GM12878 (cell line): ENCODE measurements around the gene ENAH. TPM values are rescaled to one million over a fixed set of nuclear protein-coding genes. Genes with fewer than 3 reads are reported as not detected.

Experiments
- ATAC-seq: fragments of 200-7000 bp; cut with Tn5 transposase; 3 replicates; pipeline ENCODE4 v1.9.1; 2020; ENCODE audit warnings: mild to moderate bottlenecking, moderate library complexity
- BruUV-seq: library from RNA; stranded (reverse); fragments of 400-500 nt; replicated peaks from 2 replicates; lab custom pipeline; 2021; lab: Mats Ljungman, UMichigan
- CTCF ChIA-PET: fragments of 300-600 bp; sonication (Branson Sonifier 250); formaldehyde crosslinking; extraction: SDS; loops from one replicate; lab custom pipeline; 2021; ENCODE audit warnings: inconsistent platforms; lab: Yijun Ruan, JAX
- POLR2A ChIA-PET: fragments of 350-600 bp; formaldehyde crosslinking; extraction: SDS; loops from one replicate; lab custom pipeline; 2021; ENCODE audit warnings: inconsistent platforms; lab: Charles Lee
- RAD21 ChIA-PET: fragments of 300-600 bp; sonication (Branson Sonifier 250); formaldehyde crosslinking; loops from one replicate; lab custom pipeline; 2023; ENCODE audit warnings: antibody characterized with exemption; ENCODE audit not compliant: unreplicated experiment; lab: Charles Lee
- SMC1A ChIA-PET: fragments of 300-600 bp; sonication (Branson Sonifier 250); formaldehyde crosslinking; loops from one replicate; lab custom pipeline; 2023; ENCODE audit not compliant: unreplicated experiment, uncharacterized antibody; lab: Charles Lee
- DNase-seq: peaks from one replicate; pipeline ENCODE4 v3.0.0-alpha.2; 2011; ENCODE audit warnings: low read depth, low spot score
- FAIRE-seq: peaks from 3 replicates; lab custom pipeline; 2011; peaks lifted over from hg19 to GRCh38; lab: Jason Lieb, UNC
- H2AFZ ChIP-seq: 2 replicates; pipeline ENCODE4 v1.6.0; 2011; ENCODE audit warnings: low read depth, low read length, control low read depth; ENCODE audit not compliant: control insufficient read depth
- H3K27ac ChIP-seq: 2 replicates; pipeline ENCODE4 v1.5.1; 2011; ENCODE audit warnings: control low read depth; ENCODE audit not compliant: control insufficient read depth, insufficient read depth
- H3K27me3 ChIP-seq, 2 experiments: replicated peaks in 1 of 2; 2 replicates each; pipeline versions ENCODE4 v1.6.0 to v1.6.1; 2011; ENCODE audit warnings: low read length in 1 of 2; ENCODE audit not compliant: control insufficient read depth in 2 of 2, insufficient read depth in 2 of 2
- H3K36me3 ChIP-seq, 2 experiments: 2 replicates each; pipeline ENCODE4 v1.5.1; 2011; ENCODE audit warnings: low read length in 1 of 2; ENCODE audit not compliant: control insufficient read depth in 2 of 2, insufficient read depth in 2 of 2
- H3K4me1 ChIP-seq: 2 replicates; pipeline ENCODE4 v1.6.1; 2011; ENCODE audit warnings: mild to moderate bottlenecking, low read length, moderate library complexity, mixed read lengths; ENCODE audit not compliant: control insufficient read depth, insufficient read depth
- H3K4me2 ChIP-seq: 2 replicates; pipeline ENCODE4 v1.6.0; 2011; ENCODE audit warnings: control low read depth; ENCODE audit not compliant: control insufficient read depth, insufficient read depth
- H3K4me3 ChIP-seq: fragments of 200-600 bp; sonication (generic); 2 replicates; pipeline ENCODE4 v1.5.1; 2016
- H3K79me2 ChIP-seq: 2 replicates; pipeline ENCODE4 v1.6.0; 2011; ENCODE audit warnings: low read length; ENCODE audit not compliant: control insufficient read depth, insufficient read depth
- H3K9ac ChIP-seq: 2 replicates; pipeline ENCODE4 v1.8.0; 2011; ENCODE audit warnings: low read length, control low read depth, mixed read lengths; ENCODE audit not compliant: control insufficient read depth, insufficient read depth
- H3K9me3 ChIP-seq: replicated peaks from 3 replicates; pipeline ENCODE4 v1.5.1; 2011; ENCODE audit warnings: mild to moderate bottlenecking, low read length; ENCODE audit not compliant: control insufficient read depth, insufficient read depth
- H4K20me1 ChIP-seq: 2 replicates; pipeline ENCODE4 v1.6.0; 2011; ENCODE audit not compliant: control insufficient read depth, insufficient read depth
- CREB1 ChIP-seq: IDR thresholded peaks from 2 replicates; pipeline ENCODE4 v1.6.1; 2012; ENCODE audit warnings: low read depth, mild to moderate bottlenecking, inconsistent platforms
- E4F1 ChIP-seq: fragments of 450-650 bp; IDR thresholded peaks from 2 replicates; pipeline ENCODE4 v1.6.1; 2018; ENCODE audit warnings: borderline replicate concordance, mild to moderate bottlenecking; ENCODE audit not compliant: partially characterized antibody
- EED ChIP-seq: sonication (generic); IDR thresholded peaks from 2 replicates; pipeline ENCODE4 v1.6.1; 2016; ENCODE audit warnings: antibody characterized with exemption, low read depth
- FOS ChIP-seq: IDR thresholded peaks from 3 replicates; pipeline ENCODE4 v1.6.1; 2011; ENCODE audit warnings: borderline replicate concordance; ENCODE audit not compliant: insufficient read length; ENCODE audit errors: extremely low read depth
- HDAC6 ChIP-seq: fragments of 200-600 bp; sonication (generic); IDR thresholded peaks from one replicate; pipeline ENCODE4 v1.8.0; 2017; ENCODE audit warnings: antibody characterized with exemption; ENCODE audit not compliant: unreplicated experiment
- IRF4 ChIP-seq: IDR thresholded peaks from 2 replicates; pipeline ENCODE4 v1.6.1; 2011; ENCODE audit warnings: low read depth, low read length
- JUNB ChIP-seq: IDR thresholded peaks from 2 replicates; pipeline ENCODE4 v1.6.1; 2016; ENCODE audit warnings: antibody characterized with exemption, mild to moderate bottlenecking
- KDM1A ChIP-seq: fragments of 200-600 bp; sonication (generic); IDR thresholded peaks from 2 replicates; pipeline ENCODE4 v1.6.1; 2016; ENCODE audit warnings: borderline replicate concordance
- MYC ChIP-seq: IDR thresholded peaks from 2 replicates; pipeline ENCODE4 v1.6.1; 2011; ENCODE audit warnings: mild to moderate bottlenecking, low read length, moderate library complexity, inconsistent platforms; ENCODE audit not compliant: insufficient read depth, insufficient replicate concordance, insufficient read length, severe bottlenecking
- SMAD1 ChIP-seq: fragments of 450-650 bp; IDR thresholded peaks from 2 replicates; pipeline ENCODE4 v1.6.1; 2018; ENCODE audit warnings: mild to moderate bottlenecking, low read depth; ENCODE audit not compliant: partially characterized antibody
- SUPT20H ChIP-seq: IDR thresholded peaks from 2 replicates; pipeline ENCODE4 v1.6.1; 2011; ENCODE audit warnings: low read depth, mild to moderate bottlenecking, low read length, moderate library complexity, borderline replicate concordance; ENCODE audit not compliant: control insufficient read depth
- USF1 ChIP-seq: IDR thresholded peaks from 2 replicates; pipeline ENCODE4 v1.6.1; 2011; ENCODE audit warnings: borderline replicate concordance, low read depth, mild to moderate bottlenecking, moderate library complexity, mixed read lengths, low read length; ENCODE audit not compliant: insufficient read depth; ENCODE audit errors: extremely low read length
- ZBTB40 ChIP-seq: fragments of 450-650 bp; IDR thresholded peaks from 2 replicates; pipeline ENCODE4 v1.6.1; 2016; ENCODE audit warnings: mild to moderate bottlenecking, moderate library complexity, borderline replicate concordance
- WGBS: methylation state at CpG from one replicate; pipeline ENCODE4 v1.1.6; 2016; ENCODE audit warnings: low lambda C conversion rate; ENCODE audit not compliant: insufficient replicate concordance, insufficient coverage; ENCODE audit errors: missing lambda C conversion rate; 5-methylcytosine and 5-hydroxymethylcytosine counted together
- in situ Hi-C: fragments of 300-500 bp; cut with MboI; formaldehyde crosslinking; loops from 9 replicates; pipeline ENCODE4 v1.14.3; 2018; ENCODE audit warnings: mixed read lengths
- intact Hi-C: fragments of 100-400 bp; cut with micrococcal nuclease; formaldehyde crosslinking; loops from one replicate; pipeline ENCODE4 v1.14.2; 2022; ENCODE audit not compliant: unreplicated experiment
- polyA plus RNA-seq, 11 experiments: library from polyadenylated mRNA; depleted of rRNA in 4 of 11; unstranded in 6 of 11; stranded (reverse) in 5 of 11; fragments of >200 nt; fragmentation: Nextera tagmentation in 4 of 11; fragmentation: Illumina TruSeq in 1 of 11; extraction: Ambion mirVana in 4 of 11; extraction: Trizol in 1 of 11; gene quantifications; 1 replicate in 1 of 11; 2 replicates in 10 of 11; pipeline versions ENCODE4 v1.2.1 to v1.2.3, GENCODE V29; 2011 to 2016; ENCODE audit warnings: inconsistent platforms in 2 of 11, missing spikeins in 2 of 11, low read depth in 1 of 11
- total RNA-seq, 4 experiments: library from RNA; depleted of rRNA in 3 of 4; stranded (reverse); fragments of >200 nt in 3 of 4; fragmentation: Illumina TruSeq in 1 of 4; extraction: Trizol in 1 of 4; gene quantifications; 2 replicates each; pipeline versions ENCODE4 v1.2.1 to v1.2.3, GENCODE V29; 2013 to 2021

Gene ENAH
- total and polyA plus RNA-seq, 10 of the 15 experiments (the other 5 are each of a cell fraction or from before 2014, with no cell fraction given), result under 0.01 to 0.62 (median 0.06) TPM; not detected in 5

- intact Hi-C loops (no loop called here), in situ Hi-C loops (no loop called here)
- no peaks in the 10 kb centered on the region for H3K4me1 ChIP-seq
- H2AFZ ChIP-seq, result no peak overlapping the region
- H3K79me2 ChIP-seq, result no peaks in the 10 kb centered on the region
- peaks cover 0 to 3% of the 10 kb centered on the region in 2 experiments; a peak in 2 of 4 replicates for H3K27me3 ChIP-seq
- no peak for FAIRE-seq
- SMC1A ChIA-PET, result interaction anchor here (0.7 to 1.8 kb wide), 2 partner anchors 7 to 10 kb away, joined by 3 to 4 read pairs; no protein-coding TSS in a partner anchor
- RAD21 ChIA-PET, result no interaction called here
- 61% methylated on average over 7 of the region's 9 CpGs for WGBS
- no TSS peak for BruUV-seq
- H3K4me3 ChIP-seq, result no peak overlapping the region
- POLR2A ChIA-PET, result interaction anchor here (0.7 kb wide), 1 partner anchor 820 kb away, joined by 3 read pairs; no protein-coding TSS in a partner anchor
- H3K27ac ChIP-seq, result no peak overlapping the region
- H3K9me3 ChIP-seq, result no peaks in the 10 kb centered on the region
- CTCF ChIA-PET, result interaction anchor here (1.7 kb wide), 1 partner anchor 16 kb away, joined by 3 read pairs; no protein-coding TSS in a partner anchor
- DNase-seq, result no peak
- no peaks in the 10 kb centered on the region for H4K20me1 ChIP-seq
- TF ChIP-seq FOS (no peak), JUNB (no peak), ZBTB40 (no peak), CREB1 (no peak), SUPT20H (no peak), IRF4 (no peak), KDM1A (no peak), MYC (no peak), E4F1 (no peak), EED (no peak), HDAC6 (no peak), SMAD1 (no peak), USF1 (no peak)
- no peak overlapping the region for H3K9ac ChIP-seq
- H3K4me2 ChIP-seq, result no peak overlapping the region
- no peaks in the 10 kb centered on the region for H3K36me3 ChIP-seq
- ATAC-seq, result no peak
Measured at GRCh38 chr1:225541383-225541782, 111.5 kb downstream of the ENAH start.
